Fibroblast of lung (primary cell): Measurements from ENCODE around the gene SP6.

Source experiments
- CTCF ChIP-seq, 2 donors: IDR thresholded peaks in 1 of 2; conservative IDR thresholded peaks in 1 of 2; 1 replicate in 1 of 2; 2 replicates in 1 of 2; pipeline ENCODE4 v1.5.1; 2011 to 2012; ENCODE audit warnings: low read length in 2 of 2, control low read depth in 1 of 2, inconsistent platforms in 1 of 2, low read depth in 1 of 2, mild to moderate bottlenecking in 1 of 2
- EZH2 ChIP-seq: IDR thresholded peaks from 2 replicates; pipeline ENCODE4 v1.5.1; 2012; ENCODE audit warnings: low read length, control low read depth, mild to moderate bottlenecking; ENCODE audit errors: missing control alignments

- TF ChIP-seq EZH2 (no peak), CTCF (conservative IDR thresholded peaks at IDR 0.05 in 1 of 2, IDR thresholded peaks at IDR 0.05 in 1 of 2; ENCODE audit: low read depth in 1 of 2, low read length in 2 of 2) (no peak)
Measured at GRCh38 chr17:47888293-47888692, 37.3 kb upstream of the SP6 start.
